Activated CD4-positive, alpha-beta T cell treated with anti-CD3 and anti-CD28 coated beads, Interleukin-2, amount 50 U/mL, for 1 hour (primary cell): ENCODE data around the gene ZMAT5.
A peak's percentile ranks its signal among the peaks of the same experiment; 100 is the strongest.

Experiments
- DNase-seq: peaks from one replicate; pipeline ENCODE4 v3.0.0-alpha.2; 2020

Gene ZMAT5

GRCh38 chr22:29704528-29705285 is 62.1 kb downstream of the ZMAT5 start:
- no peak for DNase-seq

- no peak for DNase-seq
Observed at GRCh38 chr22:29703569-29704195, 63.1 kb downstream of the ZMAT5 start.

GRCh38 chr22:29702931-29703501 is 63.8 kb downstream of the ZMAT5 start:
- DNase-seq = no peak

GRCh38 chr22:29702000-29702930 is 64.5 kb downstream of the ZMAT5 start:
- DNase-seq = no peak

- DNase-seq = peak; percentile 6
Observed at GRCh38 chr22:29701155-29701999, 65.4 kb downstream of the ZMAT5 start.

GRCh38 chr22:29700900-29701154 is 66.0 kb downstream of the ZMAT5 start:
- no peak for DNase-seq

- DNase-seq = no peak
Observed at GRCh38 chr22:29700206-29700899, 66.5 kb downstream of the ZMAT5 start.

- DNase-seq = no peak
Observed at GRCh38 chr22:29697853-29698598, 68.8 kb downstream of the ZMAT5 start.

GRCh38 chr22:29695129-29695926 is 71.5 kb downstream of the ZMAT5 start:
- no peak for DNase-seq

- no peak for DNase-seq
Observed at GRCh38 chr22:29693671-29694070, 73.1 kb downstream of the ZMAT5 start.

- no peak for DNase-seq
Observed at GRCh38 chr22:29693161-29693560, 73.6 kb downstream of the ZMAT5 start.

GRCh38 chr22:29692327-29692640 is 74.5 kb downstream of the ZMAT5 start:
- DNase-seq = no peak

GRCh38 chr22:29691636-29692326 is 75.0 kb downstream of the ZMAT5 start:
- no peak for DNase-seq

GRCh38 chr22:29690476-29690875 is 76.3 kb downstream of the ZMAT5 start:
- DNase-seq = no peak

- peak; percentile 38 for DNase-seq
Observed at GRCh38 chr22:29689880-29690213, 77.0 kb downstream of the ZMAT5 start.

- no peak for DNase-seq
Observed at GRCh38 chr22:29689206-29689879, 77.5 kb downstream of the ZMAT5 start.

- no peak for DNase-seq
Observed at GRCh38 chr22:29684244-29684643, 82.6 kb downstream of the ZMAT5 start.

GRCh38 chr22:29683536-29683935 is 83.3 kb downstream of the ZMAT5 start:
- DNase-seq = no peak
